Progenitor cell of endocrine pancreas (in vitro differentiated cells): Measurements from ENCODE around the gene MYOF. TPM values are rescaled to one million over a fixed set of nuclear protein-coding genes. Genes with fewer than 3 reads are reported as not detected.

Experiments used
- DNase-seq: peaks from one replicate; pipeline ENCODE4 v3.0.0; 2021; ENCODE audit warnings: low spot score; ENCODE audit not compliant: unreplicated experiment
- H3K27ac Mint-ChIP-seq: 2 replicates; pipeline ENCODE4 v1.8.0; 2021; ENCODE audit warnings: mild to moderate bottlenecking, moderate library complexity, mixed read lengths
- H3K27me3 Mint-ChIP-seq: 2 replicates; pipeline ENCODE4 v1.8.0; 2021; ENCODE audit warnings: mixed read lengths
- H3K36me3 Mint-ChIP-seq: 2 replicates; pipeline ENCODE4 v1.8.0; 2022; ENCODE audit warnings: mixed read lengths; ENCODE audit not compliant: insufficient read depth
- H3K4me1 Mint-ChIP-seq: 2 replicates; pipeline ENCODE4 v1.8.0; 2021; ENCODE audit warnings: low read depth, mixed read lengths
- H3K4me3 Mint-ChIP-seq: 2 replicates; pipeline ENCODE4 v1.8.0; 2021; ENCODE audit warnings: low read depth, mild to moderate bottlenecking, moderate library complexity, mixed read lengths
- H3K9me3 Mint-ChIP-seq: 2 replicates; pipeline ENCODE4 v1.8.0; 2021; ENCODE audit warnings: low read depth, mixed read lengths
- total RNA-seq: library from RNA; stranded (reverse); gene quantifications from 2 replicates; pipeline ENCODE4 v1.2.1, GENCODE V29; 2021
- TF ChIP-seq, protein P1 (sequence below): fragments of 200-600 bp; sonication (generic); IDR thresholded peaks from one replicate; pipeline ENCODE4 v1.5.0; 2021; ENCODE audit warnings: antibody characterized with exemption, mild to moderate bottlenecking; ENCODE audit not compliant: unreplicated experiment

The MYOF gene
- total RNA-seq, 1 donor from 2014 or later = 25.5 TPM

GRCh38 chr10:93465806-93466675 lies 16.1 kb downstream of the MYOF start:
- Mint-ChIP-seq H3K27me3 (no peaks in the 10 kb centered on the region), H3K4me1 (peaks cover 23% of the 10 kb centered on the region), H3K9me3 (peaks cover 4% of the 10 kb centered on the region), H3K27ac (peak overlapping the region; percentile 88), H3K4me3 (no peak overlapping the region), H3K36me3 (no peaks in the 10 kb centered on the region)
- TF ChIP-seq, protein P1, sequence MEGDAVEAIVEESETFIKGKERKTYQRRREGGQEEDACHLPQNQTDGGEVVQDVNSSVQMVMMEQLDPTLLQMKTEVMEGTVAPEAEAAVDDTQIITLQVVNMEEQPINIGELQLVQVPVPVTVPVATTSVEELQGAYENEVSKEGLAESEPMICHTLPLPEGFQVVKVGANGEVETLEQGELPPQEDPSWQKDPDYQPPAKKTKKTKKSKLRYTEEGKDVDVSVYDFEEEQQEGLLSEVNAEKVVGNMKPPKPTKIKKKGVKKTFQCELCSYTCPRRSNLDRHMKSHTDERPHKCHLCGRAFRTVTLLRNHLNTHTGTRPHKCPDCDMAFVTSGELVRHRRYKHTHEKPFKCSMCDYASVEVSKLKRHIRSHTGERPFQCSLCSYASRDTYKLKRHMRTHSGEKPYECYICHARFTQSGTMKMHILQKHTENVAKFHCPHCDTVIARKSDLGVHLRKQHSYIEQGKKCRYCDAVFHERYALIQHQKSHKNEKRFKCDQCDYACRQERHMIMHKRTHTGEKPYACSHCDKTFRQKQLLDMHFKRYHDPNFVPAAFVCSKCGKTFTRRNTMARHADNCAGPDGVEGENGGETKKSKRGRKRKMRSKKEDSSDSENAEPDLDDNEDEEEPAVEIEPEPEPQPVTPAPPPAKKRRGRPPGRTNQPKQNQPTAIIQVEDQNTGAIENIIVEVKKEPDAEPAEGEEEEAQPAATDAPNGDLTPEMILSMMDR = no peak
- DNase-seq = no peak

DNA sequence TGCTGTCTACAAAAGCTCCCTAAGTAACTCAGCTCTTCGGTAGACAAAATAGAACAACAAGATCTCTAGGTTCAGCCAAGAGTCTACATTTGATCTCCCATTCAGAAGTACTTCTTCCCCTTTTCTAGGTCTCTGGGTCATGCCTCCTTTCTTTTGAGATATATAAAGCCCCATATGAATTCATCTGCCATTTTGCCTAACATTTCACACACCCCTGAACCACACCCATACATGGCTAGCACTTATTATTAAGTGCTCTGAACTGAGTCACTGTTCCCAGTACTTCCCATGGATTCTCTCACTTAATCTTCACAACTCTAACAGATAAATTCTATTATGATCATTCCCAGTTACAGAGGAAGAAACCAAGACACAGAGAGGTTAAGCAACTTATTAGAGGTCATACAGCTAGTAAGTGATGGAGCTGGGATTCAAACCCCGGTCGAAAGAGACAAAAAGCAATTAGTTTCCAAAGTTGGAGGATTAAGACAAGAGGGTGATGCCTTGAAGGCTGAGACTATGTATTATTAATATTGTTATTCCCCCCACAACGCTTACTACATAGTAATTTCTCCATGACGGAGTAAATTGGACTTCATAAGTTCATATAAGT lies 17.3 kb downstream of the MYOF start:
- Mint-ChIP-seq H3K27me3 (no peaks in the 10 kb centered on the region), H3K4me3 (no peak overlapping the region), H3K27ac (no peak overlapping the region), H3K36me3 (peaks cover 3% of the 10 kb centered on the region), H3K4me1 (peaks cover 23% of the 10 kb centered on the region), H3K9me3 (no peaks in the 10 kb centered on the region)
- no peak for DNase-seq
- TF ChIP-seq, protein P1 = no peak

DNA sequence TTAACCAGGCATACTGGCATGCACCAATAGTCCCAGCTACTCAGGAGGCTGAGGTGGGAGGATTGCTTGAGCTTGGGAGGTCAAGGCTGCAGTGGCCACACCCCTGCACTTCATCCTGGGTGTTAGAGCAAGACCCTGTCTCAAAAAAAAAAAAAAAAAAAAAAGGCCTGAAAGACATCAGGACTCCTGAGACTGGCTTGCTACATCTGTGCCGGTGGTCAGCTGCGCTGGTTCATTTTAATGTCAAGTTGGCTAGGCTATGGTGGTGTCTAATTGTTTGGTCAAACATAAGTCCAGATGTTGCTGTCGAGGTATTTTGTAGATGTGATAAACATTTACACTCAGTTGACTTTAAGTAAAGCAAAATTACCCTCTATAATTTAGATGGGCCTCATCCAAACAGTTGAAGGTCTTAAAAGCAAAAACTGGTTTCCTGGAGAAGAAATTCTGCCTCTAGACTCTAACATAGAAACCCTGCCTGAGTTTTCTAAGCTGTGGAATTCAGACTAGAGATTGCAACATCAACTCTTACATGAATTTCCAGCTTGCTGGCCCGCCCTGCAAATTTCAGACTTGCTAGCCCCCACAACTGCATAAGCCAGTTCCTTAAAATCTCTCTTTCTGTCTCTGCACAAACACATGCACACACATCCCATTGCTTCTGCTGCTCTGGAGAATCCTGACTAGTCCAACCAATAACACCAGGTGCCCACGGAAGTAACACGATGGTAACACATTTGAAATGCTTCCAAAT lies 18.2 kb downstream of the MYOF start:
- no peak for DNase-seq
- Mint-ChIP-seq H3K36me3 (peaks cover 5% of the 10 kb centered on the region), H3K27ac (peak overlapping the region; percentile 46), H3K4me3 (no peak overlapping the region), H3K27me3 (no peaks in the 10 kb centered on the region), H3K9me3 (no peaks in the 10 kb centered on the region), H3K4me1 (peaks cover 27% of the 10 kb centered on the region)
- TF ChIP-seq, protein P1 = no peak

DNA sequence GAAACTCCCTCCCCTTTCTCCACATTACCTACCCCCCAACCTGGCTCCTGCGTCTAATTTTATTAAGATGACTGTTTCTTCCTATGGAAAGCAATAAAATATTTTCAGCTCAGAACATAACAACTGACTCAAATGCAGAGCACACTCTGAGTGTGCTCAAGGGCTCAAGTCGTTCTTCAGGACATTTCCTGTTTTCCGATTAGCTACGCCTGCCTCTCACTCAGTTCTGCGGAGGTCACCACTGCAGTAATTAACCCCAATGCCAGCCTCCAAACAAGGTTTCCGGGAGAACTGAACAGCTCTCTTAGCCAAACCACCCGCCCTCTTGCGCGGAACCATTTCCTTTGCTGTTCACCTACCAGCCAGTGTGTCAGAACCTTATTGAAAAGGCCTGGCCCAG lies 19.3 kb downstream of the MYOF start:
- Mint-ChIP-seq H3K27ac (no peak overlapping the region), H3K4me3 (no peak overlapping the region), H3K4me1 (peaks cover 30% of the 10 kb centered on the region), H3K9me3 (no peaks in the 10 kb centered on the region), H3K36me3 (peaks cover 5% of the 10 kb centered on the region), H3K27me3 (no peaks in the 10 kb centered on the region)
- DNase-seq = no peak
- TF ChIP-seq, protein P1 = no peak

- Mint-ChIP-seq H3K9me3 (no peaks in the 10 kb centered on the region), H3K36me3 (peaks cover 5% of the 10 kb centered on the region), H3K27ac (no peak overlapping the region), H3K4me3 (no peak overlapping the region), H3K27me3 (no peaks in the 10 kb centered on the region), H3K4me1 (peaks cover 31% of the 10 kb centered on the region)
- TF ChIP-seq, protein P1 = no peak
- no peak for DNase-seq
Measured at GRCh38 chr10:93462371-93462770, 19.8 kb downstream of the MYOF start.
